Measurements from ENCODE around the gene RALGAPA2. TPM values are rescaled to one million over a fixed set of nuclear protein-coding genes. Genes with fewer than 3 reads are reported as not detected.

The RALGAPA2 gene
- total RNA-seq, 1 experiment from 2014 or later: 13.4 TPM

GRCh38 chr20:20491784-20492264 lies 220.6 kb downstream of the RALGAPA2 start:
- ChIA-PET POLR2A (no interaction called here), CTCF (no interaction called here)
- no peak overlapping the region for H3K27ac ChIP-seq (ENCODE audit: low read length)
- H3K4me1 ChIP-seq (ENCODE audit: control insufficient read depth, insufficient read depth, low read length): no peaks in the 10 kb centered on the region
- intact Hi-C loops (cut with micrococcal nuclease; ENCODE audit: unreplicated experiment): no loop called here
- H3K36me3 ChIP-seq (ENCODE audit: control insufficient read depth, insufficient read depth, low read length): no peaks in the 10 kb centered on the region
- DNase-seq (ENCODE audit: low read depth, low spot score) (no peak), ATAC-seq (no peak)
- H3K9me3 ChIP-seq (ENCODE audit: control insufficient read depth, insufficient read depth, low read depth, low read length): no peaks in the 10 kb centered on the region
- H3K4me3 ChIP-seq (ENCODE audit: low read depth in 2 of 2, low read length in 2 of 2): no peak overlapping the region
- in situ Hi-C loops (cut with HindIII; ENCODE audit: low pct_unique_long_range_greater_than_20kb, low sequenced_read_pairs): no loop called here
- BruUV-seq (replicated peaks): no TSS peak
- TF ChIP-seq REST (IDR thresholded peaks at IDR 0.05; ENCODE audit: insufficient read depth in 1 of 2, low read depth in 2 of 2, low read length in 1 of 2): no peak
- TF ChIP-seq POLR2AphosphoS5 (IDR thresholded peaks at IDR 0.05; ENCODE audit: low read depth, low read length): no peak
- TF ChIP-seq TCF7L2 (IDR thresholded peaks at IDR 0.05; ENCODE audit: low read depth, low read length): no peak
- no peak for TF ChIP-seq SIN3A (IDR thresholded peaks at IDR 0.05; ENCODE audit: borderline replicate concordance, insufficient read depth, low read depth, low read length)
- no peak for TF ChIP-seq CTCF (IDR thresholded peaks at IDR 0.05)
- no peaks in the 10 kb centered on the region for H3K27me3 ChIP-seq (ENCODE audit: control insufficient read depth, insufficient read depth, low read length)

GRCh38 chr20:20491110-20491783 lies 221.2 kb downstream of the RALGAPA2 start:
- Histone ChIP-seq H3K36me3 (ENCODE audit: control insufficient read depth, insufficient read depth, low read length) (no peaks in the 10 kb centered on the region), H3K9me3 (ENCODE audit: control insufficient read depth, insufficient read depth, low read depth, low read length) (no peaks in the 10 kb centered on the region), H3K27me3 (ENCODE audit: control insufficient read depth, insufficient read depth, low read length) (no peaks in the 10 kb centered on the region), H3K27ac (ENCODE audit: low read length) (no peak overlapping the region), H3K4me3 (ENCODE audit: low read depth in 2 of 2, low read length in 2 of 2) (no peak overlapping the region), H3K4me1 (ENCODE audit: control insufficient read depth, insufficient read depth, low read length) (no peaks in the 10 kb centered on the region)
- intact Hi-C loops (cut with micrococcal nuclease; ENCODE audit: unreplicated experiment) (no loop called here), in situ Hi-C loops (cut with HindIII; ENCODE audit: low pct_unique_long_range_greater_than_20kb, low sequenced_read_pairs) (no loop called here)
- ChIA-PET CTCF (no interaction called here), POLR2A (no interaction called here)
- no peak for TF ChIP-seq POLR2AphosphoS5 (IDR thresholded peaks at IDR 0.05; ENCODE audit: low read depth, low read length)
- no peak for TF ChIP-seq REST (IDR thresholded peaks at IDR 0.05; ENCODE audit: insufficient read depth in 1 of 2, low read depth in 2 of 2, low read length in 1 of 2)
- no peak for TF ChIP-seq CTCF (IDR thresholded peaks at IDR 0.05)
- no peak for TF ChIP-seq SIN3A (IDR thresholded peaks at IDR 0.05; ENCODE audit: borderline replicate concordance, insufficient read depth, low read depth, low read length)
- TF ChIP-seq TCF7L2 (IDR thresholded peaks at IDR 0.05; ENCODE audit: low read depth, low read length): no peak
- no peak for DNase-seq (ENCODE audit: low read depth, low spot score)
- no TSS peak for BruUV-seq (replicated peaks)
- no peak for ATAC-seq

Data from Panc1 (cell line).